Fibroblast of skin of abdomen (primary cell): Measurements from ENCODE around the gene RARS2.
A peak's percentile ranks its signal among the peaks of the same experiment; 100 is the strongest.
"Not testable (repeated sequence)": the region's sequence is repeated elsewhere in the genome, so short reads cannot be mapped to it uniquely, and the experiment has no call there.

ENCODE experiments used
- DNase-seq: peaks from one replicate; pipeline ENCODE4 v3.0.0-alpha.2; 2013

RARS2 gene

DNA sequence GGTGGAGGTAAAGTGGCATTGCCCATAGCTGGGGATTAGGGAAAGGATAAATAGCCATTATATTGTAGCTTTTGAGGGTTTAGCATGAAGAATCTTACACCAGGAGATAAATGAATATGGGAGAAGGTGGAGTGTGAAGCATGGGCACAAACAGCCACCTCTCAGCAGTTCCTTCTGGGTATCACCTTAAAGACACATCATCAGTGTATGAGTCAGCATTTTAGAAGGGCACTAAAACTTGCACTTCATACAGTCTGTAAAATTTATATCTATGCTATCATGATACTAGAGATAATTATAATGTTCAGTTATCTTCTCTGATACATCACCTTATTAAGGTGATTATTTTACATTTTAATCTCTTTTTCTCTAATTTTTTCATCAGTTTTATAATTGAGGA, 91.7 kb downstream of the RARS2 start:
- no peak for DNase-seq

DNA sequence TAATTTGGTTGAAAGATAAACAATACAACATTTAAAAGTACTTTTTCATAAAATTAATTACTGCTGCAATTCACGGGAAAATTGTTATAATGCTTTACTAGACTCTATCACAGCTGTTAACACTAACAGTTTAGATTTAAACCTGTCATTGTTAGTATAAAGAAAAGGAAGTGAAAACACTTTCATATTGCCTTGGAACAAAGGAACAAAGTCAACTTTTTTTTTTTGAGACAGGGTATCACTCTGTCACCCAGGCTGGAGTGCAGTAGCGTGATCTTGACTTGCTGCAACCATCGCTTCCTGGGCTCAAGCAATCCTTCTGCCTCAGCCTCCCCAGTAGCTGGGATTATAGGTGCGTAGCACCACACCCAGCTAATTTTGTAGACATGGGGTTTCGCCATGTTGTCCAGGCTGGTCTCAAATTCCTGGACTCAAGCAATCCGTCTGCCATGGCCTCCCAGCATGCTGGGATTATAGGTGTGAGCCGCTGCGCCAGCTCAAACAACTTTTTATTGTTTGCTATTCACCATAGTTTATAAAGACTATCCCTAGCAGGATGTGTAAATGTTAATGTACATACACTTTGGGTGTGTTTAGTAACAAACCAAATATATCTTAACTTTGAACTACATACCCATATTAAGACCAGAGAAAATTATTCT, 94.9 kb downstream of the RARS2 start:
- no peak for DNase-seq

DNA sequence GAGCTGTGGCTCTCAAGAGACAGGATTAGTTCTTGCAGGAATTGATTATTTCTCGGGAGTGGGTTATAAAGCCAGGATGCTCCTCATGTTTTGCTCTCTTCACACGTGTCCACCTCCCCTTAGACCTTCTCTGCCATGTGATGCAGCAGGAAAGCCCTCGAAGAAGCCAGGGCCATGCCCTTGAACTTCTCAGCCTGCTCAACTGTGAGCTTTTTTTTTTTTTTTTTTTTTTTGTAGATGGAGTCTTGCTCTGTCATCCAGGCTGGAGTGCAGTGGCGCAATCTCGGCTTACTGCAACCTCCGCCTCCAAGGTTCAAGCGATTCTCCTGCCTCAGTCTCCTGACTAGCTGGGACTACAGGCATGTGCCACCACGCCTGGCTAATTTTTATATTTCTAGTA, 100.5 kb downstream of the RARS2 start:
- DNase-seq, result not testable (repeated sequence)

DNA sequence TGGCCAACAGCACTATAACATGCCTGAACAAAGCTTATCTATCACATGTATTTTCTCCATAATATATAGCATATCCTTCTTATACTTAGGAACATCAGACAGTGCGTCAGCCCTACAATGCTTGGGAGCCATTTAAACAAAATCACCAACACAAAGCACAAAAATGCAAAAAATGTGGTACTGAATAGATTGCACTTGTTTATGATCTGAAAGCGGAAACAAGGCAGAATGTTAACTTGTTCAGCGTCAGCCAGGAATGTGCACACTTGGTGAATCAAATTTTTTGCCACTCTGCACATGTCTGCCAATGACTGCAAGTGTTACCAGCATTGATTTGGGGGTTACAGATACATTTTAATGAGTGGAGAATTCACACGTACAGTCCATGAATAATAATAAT, 102.2 kb downstream of the RARS2 start:
- DNase-seq, result peak; percentile 6

GRCh38 chr6:87484491-87484890, 105.3 kb downstream of the RARS2 start:
- DNase-seq, result no peak

GRCh38 chr6:87483929-87484328, 105.9 kb downstream of the RARS2 start:
- peak; percentile 70 for DNase-seq

DNA sequence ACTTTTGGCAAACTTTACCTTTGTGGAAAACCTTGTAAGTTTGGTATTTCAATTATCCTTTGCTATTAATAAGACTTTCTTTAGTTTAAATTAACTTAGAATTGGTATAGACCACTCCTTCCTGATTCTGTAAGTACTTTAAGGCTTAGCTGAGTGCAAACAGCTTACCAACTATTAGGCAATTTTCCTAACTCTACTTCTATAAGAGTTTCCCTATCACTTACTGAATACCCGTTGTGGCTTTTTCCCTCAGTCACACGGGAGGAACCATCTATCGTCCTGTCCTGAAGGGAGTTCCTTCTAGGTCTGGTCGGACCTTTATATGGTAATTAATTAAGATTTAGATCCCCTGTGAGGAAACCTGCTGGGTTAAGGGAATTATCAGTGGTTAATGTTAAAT, 107.4 kb downstream of the RARS2 start:
- DNase-seq, result no peak

GRCh38 chr6:87481931-87482330, 107.9 kb downstream of the RARS2 start:
- DNase-seq, result no peak

DNA sequence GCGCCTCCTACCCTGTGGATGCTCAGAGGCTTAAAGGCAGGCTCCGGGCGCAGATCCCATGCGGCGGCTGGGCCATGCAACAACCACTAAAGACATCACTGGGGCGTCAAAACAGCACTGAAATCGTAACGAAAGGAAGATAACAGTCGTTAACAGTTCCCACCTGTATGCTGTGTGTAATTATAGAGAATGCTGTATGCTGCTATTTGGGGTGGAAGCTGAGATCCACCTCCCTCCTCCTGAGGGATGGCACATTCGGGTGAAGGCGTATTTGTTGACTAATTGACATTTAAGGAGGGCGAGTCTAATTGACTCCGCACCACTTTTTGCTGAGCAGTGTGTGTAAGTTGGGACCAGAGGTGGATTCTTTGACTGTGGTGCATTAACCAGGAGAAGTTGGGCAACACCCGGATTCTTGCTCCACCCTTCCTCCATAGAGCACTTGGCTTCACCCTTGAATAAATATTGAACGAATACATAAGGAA, 116.3 kb downstream of the RARS2 start:
- peak; percentile 54 for DNase-seq

GRCh38 chr6:87472525-87473418, 117.0 kb downstream of the RARS2 start, which contains the start of gene SLC35A1:
Gene SLC35A1, plus strand, starts transcription at chr6:87472974. Its CDS starts 30 bp downstream, at chr6:87473004.
- DNase-seq, result peak; percentile 76

DNA sequence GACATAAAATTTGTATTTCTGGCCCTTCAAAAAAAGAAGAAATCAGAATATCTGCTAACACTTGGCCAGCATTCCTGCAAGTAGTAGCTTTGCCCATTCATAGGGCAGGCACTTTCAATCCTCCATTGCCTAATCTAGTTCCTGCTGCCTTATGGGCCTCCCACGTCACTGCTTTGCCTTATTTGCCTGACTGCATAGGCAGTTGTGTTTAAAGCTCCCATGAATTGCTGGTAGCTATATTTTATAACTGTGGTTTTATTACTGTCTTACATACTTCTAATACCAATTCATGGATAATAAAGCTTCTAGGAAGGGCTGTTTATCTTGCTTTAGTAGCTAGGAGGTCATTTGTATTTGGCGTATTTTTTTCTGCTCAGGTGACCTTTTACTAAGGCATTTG, 124.7 kb downstream of the RARS2 start:
- DNase-seq, result no peak
